Measurements from ENCODE around the gene FOXE3. TPM values are rescaled to one million over a fixed set of nuclear protein-coding genes. Genes with fewer than 3 reads are reported as not detected.

The FOXE3 gene
- total RNA-seq, 1 experiment from 2014 or later, result 0.15 TPM

DNA sequence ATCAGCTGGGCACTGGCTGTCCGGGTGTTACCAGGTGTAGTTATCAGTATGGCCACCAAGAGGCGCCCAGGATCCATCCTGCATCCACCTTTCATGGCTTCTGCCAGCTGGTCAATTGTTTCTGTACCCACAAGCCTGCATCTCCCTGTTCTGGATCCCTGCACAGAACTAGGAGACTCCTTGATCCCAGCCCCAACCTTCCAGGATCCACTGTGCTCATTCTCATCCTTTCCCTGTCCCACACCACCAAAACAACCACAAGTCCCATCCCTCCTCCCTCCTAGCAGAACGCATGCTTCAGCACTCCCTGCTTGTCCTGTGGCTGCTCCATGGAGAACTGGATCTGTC, 27.2 kb upstream of the FOXE3 start:
- Histone ChIP-seq H4K91ac (ENCODE audit: insufficient read length, low read depth, low read length) (no peak overlapping the region), H3K56ac (ENCODE audit: insufficient read length, low read depth, low read length) (no peak overlapping the region), H3K23ac (ENCODE audit: insufficient read length, low read depth, low read length) (no peak overlapping the region), H3K9ac (ENCODE audit: extremely low read depth, insufficient read length, low read length) (no peak overlapping the region), H3K18ac (ENCODE audit: insufficient read length, low read depth, low read length) (no peak overlapping the region), H2AK5ac (ENCODE audit: insufficient read length, low read length) (no peak overlapping the region), H4K5ac (ENCODE audit: insufficient read length, low read depth, low read length) (no peak overlapping the region), H3K79me2 (ENCODE audit: insufficient read depth, low read length) (no peaks in the 10 kb centered on the region), H2BK20ac (ENCODE audit: low read depth, low read length, poor library complexity, severe bottlenecking) (no peak overlapping the region), H2BK15ac (ENCODE audit: low read depth, low read length) (no peak overlapping the region), H2BK5ac (ENCODE audit: insufficient read length, low read length) (no peak overlapping the region), H2BK120ac (ENCODE audit: low read depth, low read length, poor library complexity, severe bottlenecking) (no peak overlapping the region), H3K4me1 (ENCODE audit: insufficient read depth, low read length) (no peaks in the 10 kb centered on the region), H3K79me1 (ENCODE audit: insufficient read depth, low read depth, low read length, poor library complexity, severe bottlenecking) (no peaks in the 10 kb centered on the region), H3K27me3 (ENCODE audit: insufficient read depth, low read length) (peaks cover 3% of the 10 kb centered on the region; the same call in 1 of the 2 replicates), H3K9me3 (ENCODE audit: control insufficient read depth, low read depth, low read length) (no peaks in the 10 kb centered on the region), H3T11ph (ENCODE audit: low read length) (no peak overlapping the region), H3K4ac (ENCODE audit: low read depth, low read length) (no peak overlapping the region), H3K23me2 (ENCODE audit: insufficient read length, low read depth, low read length, poor library complexity, severe bottlenecking) (no peaks in the 10 kb centered on the region), H4K8ac (replicated peaks; ENCODE audit: insufficient read length, low read depth, low read length) (no peak overlapping the region), H2BK12ac (ENCODE audit: insufficient read length, low read depth, low read length) (no peak overlapping the region), H2AFZ (ENCODE audit: low read length) (no peak overlapping the region), H4K20me1 (ENCODE audit: control insufficient read depth, insufficient read depth, insufficient read length) (no peaks in the 10 kb centered on the region), H3K27ac (ENCODE audit: insufficient read length, low read depth, low read length) (no peak overlapping the region), H3K4me2 (ENCODE audit: insufficient read depth, insufficient read length, low read length) (no peak overlapping the region), H3K14ac (ENCODE audit: insufficient read depth, low read length) (no peak overlapping the region)
- Mint-ChIP-seq H3K4me3 (no peak overlapping the region), H3K36me3 (ENCODE audit: insufficient read depth in 1 of 3, low read depth in 3 of 3) (no peaks in the 10 kb centered on the region), H3K4me1 (peaks cover 0 to 2% of the 10 kb centered on the region in 2 experiments; a peak in 2 of 4 replicates), H3K27ac (no peak overlapping the region), H3K27me3 (ENCODE audit: low read depth) (peaks cover 54% of the 10 kb centered on the region), H3K9me3 (no peaks in the 10 kb centered on the region)
- WGBS (ENCODE audit: extremely low coverage, insufficient read length, low lambda C conversion rate), result no CpG with 5 or more reads among the region's 3 CpGs
- TF ChIP-seq, protein P1, sequence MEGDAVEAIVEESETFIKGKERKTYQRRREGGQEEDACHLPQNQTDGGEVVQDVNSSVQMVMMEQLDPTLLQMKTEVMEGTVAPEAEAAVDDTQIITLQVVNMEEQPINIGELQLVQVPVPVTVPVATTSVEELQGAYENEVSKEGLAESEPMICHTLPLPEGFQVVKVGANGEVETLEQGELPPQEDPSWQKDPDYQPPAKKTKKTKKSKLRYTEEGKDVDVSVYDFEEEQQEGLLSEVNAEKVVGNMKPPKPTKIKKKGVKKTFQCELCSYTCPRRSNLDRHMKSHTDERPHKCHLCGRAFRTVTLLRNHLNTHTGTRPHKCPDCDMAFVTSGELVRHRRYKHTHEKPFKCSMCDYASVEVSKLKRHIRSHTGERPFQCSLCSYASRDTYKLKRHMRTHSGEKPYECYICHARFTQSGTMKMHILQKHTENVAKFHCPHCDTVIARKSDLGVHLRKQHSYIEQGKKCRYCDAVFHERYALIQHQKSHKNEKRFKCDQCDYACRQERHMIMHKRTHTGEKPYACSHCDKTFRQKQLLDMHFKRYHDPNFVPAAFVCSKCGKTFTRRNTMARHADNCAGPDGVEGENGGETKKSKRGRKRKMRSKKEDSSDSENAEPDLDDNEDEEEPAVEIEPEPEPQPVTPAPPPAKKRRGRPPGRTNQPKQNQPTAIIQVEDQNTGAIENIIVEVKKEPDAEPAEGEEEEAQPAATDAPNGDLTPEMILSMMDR (conservative IDR thresholded peaks at IDR 0.05), result peak; percentile 86
- DNase-seq, result peak; percentile 79
